K562 (cell line): ENCODE data around the gene MRPL55. TPM values are rescaled to one million over a fixed set of nuclear protein-coding genes. Genes with fewer than 3 reads are reported as not detected.

Experiments used
- ATAC-seq: fragments of 200-7000 bp; cut with Tn5 transposase; 3 replicates; pipeline ENCODE4 v1.9.1; 2020; ENCODE audit warnings: moderate library complexity
- BruUV-seq: library from RNA; stranded (reverse); fragments of 400-500 nt; replicated peaks from 2 replicates; lab custom pipeline; 2021; lab: Mats Ljungman, UMichigan
- CTCF ChIA-PET: fragments of 300-600 bp; formaldehyde crosslinking; extraction: SDS; loops from one replicate; lab custom pipeline; 2021; ENCODE audit warnings: low intra/inter-chr PET ratio; lab: Yijun Ruan, JAX
- POLR2A ChIA-PET: fragments of 300-600, 350-650 bp; sonication (Branson Sonifier 250); formaldehyde crosslinking; extraction: SDS; loops from one replicate; lab custom pipeline; 2021; ENCODE audit warnings: antibody characterized with exemption, inconsistent platforms; lab: Yijun Ruan, JAX
- DNase-seq, 4 experiments: peaks; one replicate each; pipeline versions ENCODE4 v3.0.0 to v3.0.0-alpha.2; 2011 to 2018; ENCODE audit warnings: low spot score in 3 of 4, mixed read lengths in 3 of 4; ENCODE audit errors: extremely low read depth in 1 of 4
- FAIRE-seq: peaks from 2 replicates; lab custom pipeline; 2011; peaks lifted over from hg19 to GRCh38; lab: Jason Lieb, UNC
- H2AFZ ChIP-seq: 2 replicates; pipeline ENCODE4 v1.6.0; 2011; ENCODE audit warnings: low read depth, low read length, control low read depth, inconsistent platforms
- H3K27ac ChIP-seq: fragments of 200-600 bp; 3 replicates; pipeline ENCODE4 v1.8.0; 2011; ENCODE audit warnings: low read depth, mild to moderate bottlenecking, control low read depth, inconsistent platforms, low read length, moderate library complexity, mixed read lengths; ENCODE audit errors: extremely low read depth
- H3K27me3 ChIP-seq, 2 experiments: fragments of 300-600 bp in 1 of 2; 2 replicates in 1 of 2; 3 replicates in 1 of 2; pipeline versions ENCODE4 v1.6.0 to v1.8.0; 2011; ENCODE audit warnings: inconsistent platforms in 2 of 2, low read length in 2 of 2, mild to moderate bottlenecking in 1 of 2, mixed read lengths in 1 of 2, moderate library complexity in 1 of 2; ENCODE audit not compliant: control insufficient read depth in 2 of 2, insufficient read depth in 2 of 2
- H3K36me3 ChIP-seq: fragments of 300-600 bp; 3 replicates; pipeline ENCODE4 v1.8.0; 2011; ENCODE audit warnings: mild to moderate bottlenecking, low read length, inconsistent platforms; ENCODE audit not compliant: control insufficient read depth, insufficient read depth
- H3K4me1 ChIP-seq, 2 experiments: fragments of 200-600 bp in 1 of 2; replicated peaks in 1 of 2; 2 replicates in 1 of 2; 3 replicates in 1 of 2; pipeline versions ENCODE4 v1.5.1 to v1.8.0; 2011; ENCODE audit warnings: inconsistent platforms in 2 of 2, low read length in 2 of 2, mild to moderate bottlenecking in 1 of 2, mixed read lengths in 1 of 2, moderate library complexity in 1 of 2; ENCODE audit not compliant: control insufficient read depth in 2 of 2, insufficient read depth in 2 of 2
- H3K4me2 ChIP-seq: 2 replicates; pipeline ENCODE4 v1.6.1; 2011; ENCODE audit warnings: low read length, control low read depth, inconsistent platforms, mixed read lengths; ENCODE audit not compliant: insufficient read depth
- H3K4me3 ChIP-seq: fragments of 200-600 bp; sonication (generic), shearing (Covaris generic); 2 replicates; pipeline ENCODE4 v1.5.1; 2016; ENCODE audit warnings: control low read depth, inconsistent platforms
- H3K79me2 ChIP-seq: fragments of 200-600 bp; 3 replicates; pipeline ENCODE4 v1.8.0; 2011; ENCODE audit warnings: low read length, inconsistent platforms; ENCODE audit not compliant: control insufficient read depth, insufficient read depth
- H3K9ac ChIP-seq, 2 experiments: 2 replicates each; pipeline versions ENCODE4 v1.6.0 to v1.6.1; 2011; ENCODE audit warnings: low read depth in 2 of 2, low read length in 2 of 2, control low read depth in 1 of 2, inconsistent platforms in 1 of 2, mild to moderate bottlenecking in 1 of 2, mixed read lengths in 1 of 2; ENCODE audit not compliant: insufficient read depth in 1 of 2
- H3K9me1 ChIP-seq: one replicate; pipeline ENCODE4 v1.6.0; 2011; ENCODE audit warnings: inconsistent platforms, mild to moderate bottlenecking, low read length, moderate library complexity; ENCODE audit not compliant: control insufficient read depth, insufficient read depth
- H3K9me3 ChIP-seq: replicated peaks from 2 replicates; pipeline ENCODE4 v1.5.1; 2011; ENCODE audit warnings: low read depth, low read length, inconsistent platforms; ENCODE audit not compliant: control insufficient read depth, insufficient read depth
- H4K20me1 ChIP-seq: replicated peaks from 2 replicates; pipeline ENCODE4 v1.6.1; 2011; ENCODE audit warnings: low read length, inconsistent platforms, mixed read lengths; ENCODE audit not compliant: control insufficient read depth, insufficient read depth
- ARID2 ChIP-seq: fragments of 450-650 bp; IDR thresholded peaks from 2 replicates; pipeline ENCODE4 v1.6.1; 2017; ENCODE audit warnings: antibody characterized with exemption, mild to moderate bottlenecking
- ATF1 ChIP-seq, 2 experiments: fragments of 450-650 bp in 1 of 2; IDR thresholded peaks; 2 replicates each; pipeline ENCODE4 v1.6.1; 2016; ENCODE audit warnings: missing compliant biosample characterization in 1 of 2, missing genetic modification characterization in 1 of 2
- C11orf30 ChIP-seq: fragments of 450-650 bp; IDR thresholded peaks from 2 replicates; pipeline ENCODE4 v1.6.1; 2016; ENCODE audit warnings: low read depth, mild to moderate bottlenecking
- CREB1 ChIP-seq, 2 experiments: sonication (generic) in 1 of 2; formaldehyde crosslinking in 1 of 2; IDR thresholded peaks; 2 replicates each; pipeline versions ENCODE4 v1.6.1 to v1.8.0; 2012 to 2022; ENCODE audit warnings: inconsistent platforms in 1 of 2, mild to moderate bottlenecking in 1 of 2, missing genetic modification reagents in 1 of 2, moderate library complexity in 1 of 2
- ESRRA ChIP-seq: fragments of 450-650 bp; IDR thresholded peaks from 2 replicates; pipeline ENCODE4 v1.6.1; 2014; ENCODE audit warnings: low read depth, mild to moderate bottlenecking, moderate library complexity, borderline replicate concordance
- ETV5 ChIP-seq: sonication (generic); formaldehyde crosslinking; IDR thresholded peaks from 2 replicates; pipeline ENCODE4 v1.4.0; 2020; ENCODE audit warnings: low read depth, mild to moderate bottlenecking, missing genetic modification reagents
- GATAD2A ChIP-seq: fragments of 450-650 bp; IDR thresholded peaks from 2 replicates; pipeline ENCODE4 v1.6.1; 2017
- HDAC8 ChIP-seq: fragments of 450-650 bp; IDR thresholded peaks from 2 replicates; pipeline ENCODE4 v1.6.1; 2016; ENCODE audit warnings: mild to moderate bottlenecking, missing genetic modification characterization, moderate library complexity, missing compliant biosample characterization
- IRF9 ChIP-seq: fragments of 450-650 bp; IDR thresholded peaks from 2 replicates; pipeline ENCODE4 v1.6.1; 2016; ENCODE audit warnings: missing biosample characterization, missing genetic modification characterization
- MYBL2 ChIP-seq, 2 experiments: fragments of 450-650 bp in 1 of 2; sonication (generic) in 1 of 2; formaldehyde crosslinking in 1 of 2; IDR thresholded peaks; 2 replicates each; pipeline versions ENCODE4 v1.6.1 to v1.8.1; 2017 to 2022; ENCODE audit warnings: borderline replicate concordance in 1 of 2, inconsistent platforms in 1 of 2, low read depth in 1 of 2, mild to moderate bottlenecking in 1 of 2, missing genetic modification reagents in 1 of 2, moderate library complexity in 1 of 2
- NR2C2 ChIP-seq, 2 experiments: fragments of 200-800 bp in 1 of 2; sonication (Bioruptor generic) in 1 of 2; sonication (generic) in 1 of 2; formaldehyde crosslinking in 1 of 2; IDR thresholded peaks; 2 replicates each; pipeline versions ENCODE4 v1.6.1 to v1.8.0; 2016 to 2022; ENCODE audit warnings: mild to moderate bottlenecking in 1 of 2, missing compliant biosample characterization in 1 of 2, missing genetic modification characterization in 1 of 2, missing genetic modification reagents in 1 of 2
- POLR2AphosphoS2 ChIP-seq: IDR thresholded peaks from 2 replicates; pipeline ENCODE4 v1.6.1; 2012; ENCODE audit warnings: low read length, improper control_type of control experiment
- PREB ChIP-seq: sonication (generic); formaldehyde crosslinking; IDR thresholded peaks from 2 replicates; pipeline ENCODE4 v1.8.1; 2023; ENCODE audit warnings: mild to moderate bottlenecking, missing genetic modification reagents
- SAFB ChIP-seq: fragments of 200-400 bp; formaldehyde crosslinking; IDR thresholded peaks from 2 replicates; pipeline ENCODE4 v1.6.1; 2017; ENCODE audit warnings: low read depth, low read length, borderline replicate concordance
- SMARCA4 ChIP-seq: fragments of 450-650 bp; IDR thresholded peaks from 2 replicates; pipeline ENCODE4 v1.6.1; 2016
- SRSF9 ChIP-seq: fragments of 200-400 bp; formaldehyde crosslinking; IDR thresholded peaks from 2 replicates; pipeline ENCODE4 v1.6.1; 2017; ENCODE audit warnings: low read depth, low read length, borderline replicate concordance
- THRAP3 ChIP-seq: fragments of 450-650 bp; IDR thresholded peaks from 2 replicates; pipeline ENCODE4 v1.6.1; 2016; ENCODE audit warnings: mild to moderate bottlenecking, inconsistent platforms, borderline replicate concordance
- YY1 ChIP-seq, 3 experiments: IDR thresholded peaks; 2 replicates each; pipeline ENCODE4 v1.6.1; 2011; ENCODE audit warnings: low read length in 2 of 3, mild to moderate bottlenecking in 2 of 3, moderate library complexity in 2 of 3, borderline replicate concordance in 1 of 3, control low read depth in 1 of 3, low read depth in 1 of 3; ENCODE audit not compliant: insufficient read depth in 3 of 3, insufficient replicate concordance in 2 of 3, control insufficient read depth in 1 of 3, insufficient read length in 1 of 3; ENCODE audit errors: extremely low read depth in 1 of 3
- ZNF197 ChIP-seq: fragments of 200-800 bp; sonication (Bioruptor generic); IDR thresholded peaks from 2 replicates; pipeline ENCODE4 v1.6.1; 2016; ENCODE audit warnings: low read depth, missing genetic modification characterization, missing compliant biosample characterization
- ZZZ3 ChIP-seq: fragments of 450-650 bp; IDR thresholded peaks from 2 replicates; pipeline ENCODE4 v1.6.1; 2016; ENCODE audit warnings: antibody characterized with exemption, mild to moderate bottlenecking, moderate library complexity
- WGBS: fragments of 100-300 bp; shearing (Covaris generic); methylation state at CpG from one replicate; pipeline ENCODE4 v1.1.6; 2016; ENCODE audit warnings: low coverage, mixed read lengths; ENCODE audit not compliant: insufficient coverage; ENCODE audit errors: missing lambda C conversion rate; 5-methylcytosine and 5-hydroxymethylcytosine counted together
- in situ Hi-C: fragments of 300-500 bp; cut with MboI; formaldehyde crosslinking; loops from 4 replicates; pipeline ENCODE4 v1.15.0; 2018; ENCODE audit warnings: inconsistent platforms, mixed read lengths
- intact Hi-C: fragments of 100-400 bp; cut with micrococcal nuclease; formaldehyde crosslinking; loops from 2 replicates; pipeline ENCODE4 v1.14.2; 2022
- polyA plus RNA-seq, 8 experiments: library from polyadenylated mRNA; depleted of rRNA in 4 of 8; stranded (reverse) in 5 of 8; unstranded in 3 of 8; fragments of >200 nt; fragmentation: Nextera tagmentation in 2 of 8; fragmentation: Illumina TruSeq in 1 of 8; extraction: Ambion mirVana in 2 of 8; extraction: Trizol in 1 of 8; gene quantifications; 2 replicates each; pipeline versions ENCODE4 v1.2.1 to v1.2.3, GENCODE V29; 2011 to 2014; ENCODE audit warnings: inconsistent platforms in 1 of 8, missing spikeins in 1 of 8
- total RNA-seq, 7 experiments: library from RNA; depleted of rRNA in 6 of 7; stranded (reverse); fragments of >200 nt in 6 of 7; fragmentation: Illumina TruSeq in 2 of 7; extraction: Trizol in 2 of 7; gene quantifications; 2 replicates each; pipeline versions ENCODE4 v1.2.1 to v1.2.3, GENCODE V29; 2011 to 2021; ENCODE audit warnings: low replicate concordance in 1 of 7

The MRPL55 gene
- total and polyA plus RNA-seq, 9 of the 15 experiments (the other 6 are each of a cell fraction or from before 2014, with no cell fraction given), result 34.9 to 228 (median 81.0) TPM

GRCh38 chr1:228125185-228125584 lies 16.1 kb upstream of the MRPL55 start (continued):
- TF ChIP-seq SRSF9 (no peak), SAFB (no peak), ETV5 (no peak), HDAC8 (tag) (peak; percentile 70; the same call in 1 of the 2 replicates), YY1 (IDR thresholded peaks at IDR 0.05; ENCODE audit: borderline replicate concordance in 1 of 3, control insufficient read depth in 1 of 3, extremely low read depth in 1 of 3, insufficient read depth in 3 of 3, insufficient read length in 1 of 3, insufficient replicate concordance in 2 of 3, low read depth in 1 of 3, low read length in 2 of 3) (peak in 1 of 3 experiments; percentile 35), ZNF197 (no peak), GATAD2A (no peak), ARID2 (no peak)

GRCh38 chr1:228123505-228123904 lies 14.4 kb upstream of the MRPL55 start:
- CTCF ChIA-PET, result no interaction called here
- no peak overlapping the region for H3K4me3 ChIP-seq
- H3K9me3 ChIP-seq, result no peaks in the 10 kb centered on the region
- no peak overlapping the region for H2AFZ ChIP-seq
- no peaks in the 10 kb centered on the region for H4K20me1 ChIP-seq
- in situ Hi-C loops, result no loop called here
- POLR2A ChIA-PET, result interaction anchor here (0.7 to 2.0 kb wide), 4 partner anchors 8 to 335 kb away, joined by 3 to 6 read pairs (median 3); a partner anchor contains a TSS
- FAIRE-seq (no peak), ATAC-seq (no peak)
- 23% methylated on average over 2 of the region's 2 CpGs for WGBS
- no peaks in the 10 kb centered on the region for H3K79me2 ChIP-seq
- H3K9ac ChIP-seq, result no peak overlapping the region
- H3K27ac ChIP-seq, result no peak overlapping the region
- no peaks in the 10 kb centered on the region for H3K9me1 ChIP-seq
- no peaks in the 10 kb centered on the region for H3K36me3 ChIP-seq
- no TSS peak for BruUV-seq
- TF ChIP-seq ZZZ3 (no peak), ESRRA (no peak), SMARCA4 (no peak), CREB1 (IDR thresholded peaks at IDR 0.05) (no peak), CREB1 (CRISPR knock-in tag; IDR thresholded peaks at IDR 0.05) (no peak), POLR2AphosphoS2 (no peak), PREB (CRISPR knock-in tag) (no peak), ATF1 (CRISPR knock-in tag; IDR thresholded peaks at IDR 0.05) (no peak), ATF1 (tag; IDR thresholded peaks at IDR 0.05) (no peak), C11orf30 (no peak), NR2C2 (CRISPR knock-in tag; IDR thresholded peaks at IDR 0.05) (no peak), NR2C2 (tag; IDR thresholded peaks at IDR 0.05) (no peak), IRF9 (tag) (no peak), MYBL2 (IDR thresholded peaks at IDR 0.05; ENCODE audit: low read depth) (no peak), MYBL2 (CRISPR knock-in tag; IDR thresholded peaks at IDR 0.05; ENCODE audit: borderline replicate concordance) (no peak), THRAP3 (no peak)
- TF ChIP-seq, all 486 proteins: peak for 0
- peaks cover 0 to 3% of the 10 kb centered on the region in 2 experiments; a peak in 2 of 5 replicates for H3K4me1 ChIP-seq
- no peak overlapping the region for H3K4me2 ChIP-seq
- intact Hi-C loops, result no loop called here
- no peaks in the 10 kb centered on the region for H3K27me3 ChIP-seq
- DNase-seq, result no peak
